ENCODE results near the gene ST7. TPM values are rescaled to one million over a fixed set of nuclear protein-coding genes. Genes with fewer than 3 reads are reported as not detected.

ST7 gene
- total RNA-seq, 4 donors from 2014 or later, result 7.2 to 47.9 (median 19.1) TPM

DNA sequence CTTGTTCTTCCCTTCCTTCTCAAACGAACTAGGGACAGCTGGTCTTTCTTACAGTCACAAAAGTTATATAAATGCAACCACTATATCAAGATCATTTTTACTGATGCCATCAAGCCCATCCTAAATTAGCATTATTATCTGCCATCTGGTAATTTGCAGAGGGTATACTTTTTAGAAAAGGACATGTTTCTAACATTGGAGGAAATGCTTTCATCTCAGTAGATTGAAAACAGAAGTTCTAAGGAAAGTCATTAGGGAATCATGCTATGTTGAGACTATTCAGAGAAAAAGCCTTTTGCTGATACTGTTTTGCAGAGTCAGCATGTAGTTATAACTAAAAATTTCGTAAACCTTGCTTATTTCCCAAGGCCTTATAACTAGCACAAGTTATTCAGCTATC is 222.9 kb downstream of the ST7 start:
- whole genome bisulfite sequencing, 2 donors (ENCODE audit: low coverage in 1 of 2), result 80 to 100% methylated on average over 2 of the region's 2 CpGs
- no peak for DNase-seq
- no peaks in the 10 kb centered on the region for H3K36me3 ChIP-seq
- in situ Hi-C loops (cut with MboI; ENCODE audit: low pct_ligation_motif_present in 1 of 4, low pct_unique_long_range_greater_than_20kb in 1 of 4, low sequenced_read_pairs in 3 of 4), result no loop called here
- H3K4me1 ChIP-seq, result no peaks in the 10 kb centered on the region
- no peaks in the 10 kb centered on the region for H3K9me3 ChIP-seq
- TF ChIP-seq, protein P1, sequence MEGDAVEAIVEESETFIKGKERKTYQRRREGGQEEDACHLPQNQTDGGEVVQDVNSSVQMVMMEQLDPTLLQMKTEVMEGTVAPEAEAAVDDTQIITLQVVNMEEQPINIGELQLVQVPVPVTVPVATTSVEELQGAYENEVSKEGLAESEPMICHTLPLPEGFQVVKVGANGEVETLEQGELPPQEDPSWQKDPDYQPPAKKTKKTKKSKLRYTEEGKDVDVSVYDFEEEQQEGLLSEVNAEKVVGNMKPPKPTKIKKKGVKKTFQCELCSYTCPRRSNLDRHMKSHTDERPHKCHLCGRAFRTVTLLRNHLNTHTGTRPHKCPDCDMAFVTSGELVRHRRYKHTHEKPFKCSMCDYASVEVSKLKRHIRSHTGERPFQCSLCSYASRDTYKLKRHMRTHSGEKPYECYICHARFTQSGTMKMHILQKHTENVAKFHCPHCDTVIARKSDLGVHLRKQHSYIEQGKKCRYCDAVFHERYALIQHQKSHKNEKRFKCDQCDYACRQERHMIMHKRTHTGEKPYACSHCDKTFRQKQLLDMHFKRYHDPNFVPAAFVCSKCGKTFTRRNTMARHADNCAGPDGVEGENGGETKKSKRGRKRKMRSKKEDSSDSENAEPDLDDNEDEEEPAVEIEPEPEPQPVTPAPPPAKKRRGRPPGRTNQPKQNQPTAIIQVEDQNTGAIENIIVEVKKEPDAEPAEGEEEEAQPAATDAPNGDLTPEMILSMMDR (IDR thresholded peaks at IDR 0.05), result no peak
- no peak for TF ChIP-seq POLR2AphosphoS5 (IDR thresholded peaks at IDR 0.05)
- H3K27ac ChIP-seq, result no peak overlapping the region
- intact Hi-C loops (cut with DNase I; ENCODE audit: low total_unique reads), result no loop called here
- H3K27me3 ChIP-seq, result no peaks in the 10 kb centered on the region
- no peak overlapping the region for H3K4me3 ChIP-seq

DNA sequence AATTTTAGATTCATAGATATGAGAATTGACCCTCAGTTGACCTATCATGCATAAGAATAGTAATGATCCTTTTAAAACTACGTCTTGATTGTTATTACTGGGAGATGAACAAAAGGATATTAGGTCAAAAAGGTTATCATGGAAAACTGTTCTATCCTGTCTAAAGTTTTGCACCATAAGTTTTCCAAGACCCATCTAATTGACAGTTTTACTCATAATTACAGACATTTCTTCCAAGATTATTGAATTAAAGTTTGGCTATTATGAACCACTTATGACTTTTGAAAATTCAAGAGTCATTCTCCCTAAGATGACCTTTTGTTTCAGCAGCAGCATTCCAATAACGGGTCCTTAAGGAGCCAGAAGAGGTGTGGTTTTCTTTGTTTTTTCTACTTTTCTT is 225.3 kb downstream of the ST7 start:
- in situ Hi-C loops (cut with MboI; ENCODE audit: low pct_ligation_motif_present in 1 of 4, low pct_unique_long_range_greater_than_20kb in 1 of 4, low sequenced_read_pairs in 3 of 4) (no loop called here), intact Hi-C loops (cut with DNase I; ENCODE audit: low total_unique reads) (no loop called here)
- no peak overlapping the region for H3K27ac ChIP-seq
- no peaks in the 10 kb centered on the region for H3K4me1 ChIP-seq
- WGBS, 2 donors (ENCODE audit: low coverage in 1 of 2), result 66 to 86% methylated on average over 2 of the region's 2 CpGs
- TF ChIP-seq POLR2A (IDR thresholded peaks at IDR 0.05), result no peak
- no peaks in the 10 kb centered on the region for H3K9me3 ChIP-seq
- no peak overlapping the region for H3K4me3 ChIP-seq
- DNase-seq, result no peak
- no peaks in the 10 kb centered on the region for H3K36me3 ChIP-seq
- H3K27me3 ChIP-seq, result no peaks in the 10 kb centered on the region

DNA sequence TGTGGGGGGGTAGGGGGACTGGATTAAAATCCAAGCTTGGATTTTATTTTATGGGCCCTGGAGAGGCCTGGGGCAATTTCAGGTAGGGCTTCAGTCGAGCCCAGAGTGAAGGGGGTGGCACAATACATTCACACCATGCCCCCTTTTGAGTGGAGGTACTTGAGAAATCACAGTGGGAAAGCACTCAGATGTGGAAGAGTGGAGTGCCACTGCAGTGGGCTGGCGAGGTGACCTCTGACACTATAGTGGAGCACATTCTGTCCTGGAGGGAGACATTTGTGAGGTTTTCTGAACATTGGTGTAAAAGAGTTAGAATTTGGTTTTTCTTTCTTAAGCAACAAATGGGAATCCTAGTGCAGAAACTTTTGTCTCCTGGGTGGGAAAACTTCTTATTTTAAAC is 226.4 kb downstream of the ST7 start:
- H3K27me3 ChIP-seq, result no peaks in the 10 kb centered on the region
- TF ChIP-seq, protein P1 (IDR thresholded peaks at IDR 0.05), result no peak
- no peak for TF ChIP-seq EP300 (IDR thresholded peaks at IDR 0.05; ENCODE audit: low read depth)
- TF ChIP-seq POLR2AphosphoS5 (IDR thresholded peaks at IDR 0.05), result no peak
- no peak for TF ChIP-seq POLR2A (IDR thresholded peaks at IDR 0.05)
- no peak overlapping the region for H3K27ac ChIP-seq
- no peak overlapping the region for H3K4me3 ChIP-seq
- no peaks in the 10 kb centered on the region for H3K4me1 ChIP-seq
- H3K36me3 ChIP-seq, result no peaks in the 10 kb centered on the region
- in situ Hi-C loops (cut with MboI; ENCODE audit: low pct_ligation_motif_present in 1 of 4, low pct_unique_long_range_greater_than_20kb in 1 of 4, low sequenced_read_pairs in 3 of 4), result no loop called here
- no peak for DNase-seq
- 67 to 87% methylated on average over 2 of the region's 2 CpGs for WGBS, 2 donors (ENCODE audit: low coverage in 1 of 2)
- intact Hi-C loops (cut with DNase I; ENCODE audit: low total_unique reads), result no loop called here
- no peaks in the 10 kb centered on the region for H3K9me3 ChIP-seq

DNA sequence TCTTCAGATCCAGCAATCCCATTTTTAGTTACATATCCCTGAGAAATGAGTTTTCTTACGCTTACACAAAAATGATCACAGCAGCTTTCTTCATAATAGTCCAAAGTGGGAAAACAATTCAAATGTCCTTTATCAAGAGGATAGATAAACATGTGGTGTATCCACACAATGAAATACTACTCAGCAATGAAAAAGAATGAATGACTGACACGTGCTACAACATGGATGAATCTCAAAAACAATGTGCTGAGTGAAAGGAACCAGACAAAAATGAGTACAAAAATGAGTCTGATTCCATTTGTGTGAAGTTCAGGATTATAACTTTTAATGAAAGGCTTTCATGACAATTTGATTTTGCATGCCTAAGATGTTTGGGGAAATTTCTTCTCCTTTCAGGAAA is 230.4 kb downstream of the ST7 start:
- in situ Hi-C loops (cut with MboI; ENCODE audit: low pct_ligation_motif_present in 1 of 4, low pct_unique_long_range_greater_than_20kb in 1 of 4, low sequenced_read_pairs in 3 of 4) (no loop called here), intact Hi-C loops (cut with DNase I; ENCODE audit: low total_unique reads) (no loop called here)
- H3K9me3 ChIP-seq, result no peaks in the 10 kb centered on the region
- H3K36me3 ChIP-seq, result no peaks in the 10 kb centered on the region
- no peak for TF ChIP-seq POLR2A (IDR thresholded peaks at IDR 0.05)
- no peak for TF ChIP-seq EP300 (IDR thresholded peaks at IDR 0.05; ENCODE audit: low read depth)
- TF ChIP-seq POLR2AphosphoS5 (IDR thresholded peaks at IDR 0.05), result no peak
- TF ChIP-seq, protein P1 (IDR thresholded peaks at IDR 0.05), result no peak
- no peak overlapping the region for H3K27ac ChIP-seq
- H3K4me1 ChIP-seq, result no peaks in the 10 kb centered on the region
- 94 to 96% methylated on average over 2 of the region's 2 CpGs for WGBS, 2 donors (ENCODE audit: low coverage in 1 of 2)
- H3K27me3 ChIP-seq, result no peaks in the 10 kb centered on the region
- DNase-seq, result no peak
- H3K4me3 ChIP-seq, result no peak overlapping the region

DNA sequence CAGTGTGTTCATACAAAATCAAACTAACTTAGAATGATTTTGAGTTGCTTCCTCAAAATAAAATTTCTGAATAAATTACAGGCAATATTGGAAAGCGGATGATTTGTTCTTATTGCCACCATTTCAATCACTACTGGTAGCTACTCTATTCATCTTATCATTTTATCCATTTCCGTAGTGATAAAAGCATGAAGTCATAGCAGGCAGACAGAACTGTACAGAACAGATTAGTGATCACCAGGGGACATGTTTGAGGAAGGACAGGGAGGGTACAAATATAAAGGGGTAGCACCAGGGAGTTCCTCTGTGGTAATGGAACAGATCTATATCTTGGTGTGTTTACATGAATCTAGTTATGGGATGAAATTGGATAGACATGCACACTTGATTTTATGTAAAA is 231.1 kb downstream of the ST7 start:
- intact Hi-C loops (cut with DNase I; ENCODE audit: low total_unique reads), result no loop called here
- H3K27ac ChIP-seq, result no peak overlapping the region
- no peaks in the 10 kb centered on the region for H3K27me3 ChIP-seq
- no peaks in the 10 kb centered on the region for H3K4me1 ChIP-seq
- DNase-seq, result no peak
- TF ChIP-seq POLR2A (IDR thresholded peaks at IDR 0.05) (no peak), EP300 (IDR thresholded peaks at IDR 0.05; ENCODE audit: low read depth) (no peak), POLR2AphosphoS5 (IDR thresholded peaks at IDR 0.05) (no peak)
- TF ChIP-seq, protein P1 (IDR thresholded peaks at IDR 0.05), result no peak
- H3K4me3 ChIP-seq, result no peak overlapping the region
- no peaks in the 10 kb centered on the region for H3K9me3 ChIP-seq
- 88 to 93% methylated on average over 2 of the region's 2 CpGs for WGBS, 2 donors (ENCODE audit: low coverage in 1 of 2)
- no peaks in the 10 kb centered on the region for H3K36me3 ChIP-seq
- in situ Hi-C loops (cut with MboI; ENCODE audit: low pct_ligation_motif_present in 1 of 4, low pct_unique_long_range_greater_than_20kb in 1 of 4, low sequenced_read_pairs in 3 of 4), result no loop called here

Data from transverse colon (tissue), 4 donors.